Measurements from ENCODE around the gene NLRP1.

The NLRP1 gene

GRCh38 chr17:5540321-5540720 lies 44.0 kb downstream of the NLRP1 start:
- no peak for DNase-seq (ENCODE audit: insufficient read length, low spot score)
- no peak for FAIRE-seq
- no peak for TF ChIP-seq CTCF (IDR thresholded peaks at IDR 0.05; ENCODE audit: insufficient read depth, missing control alignments)

- no peak for DNase-seq (ENCODE audit: insufficient read length, low spot score)
- FAIRE-seq, result no peak
- TF ChIP-seq CTCF (IDR thresholded peaks at IDR 0.05; ENCODE audit: insufficient read depth, missing control alignments), result no peak
These were observed 45.0 kb downstream of the NLRP1 start for GRCh38 chr17:5539286-5539685.

GRCh38 chr17:5536866-5537650 lies 47.3 kb downstream of the NLRP1 start:
- TF ChIP-seq CTCF (IDR thresholded peaks at IDR 0.05; ENCODE audit: insufficient read depth, missing control alignments), result no peak
- FAIRE-seq, result no peak
- DNase-seq (ENCODE audit: insufficient read length, low spot score), result no peak

GRCh38 chr17:5535436-5535835 lies 48.9 kb downstream of the NLRP1 start:
- no peak for TF ChIP-seq CTCF (IDR thresholded peaks at IDR 0.05; ENCODE audit: insufficient read depth, missing control alignments)
- FAIRE-seq (no peak), DNase-seq (ENCODE audit: insufficient read length, low spot score) (no peak)

- no peak for TF ChIP-seq CTCF (IDR thresholded peaks at IDR 0.05; ENCODE audit: insufficient read depth, missing control alignments)
- DNase-seq (ENCODE audit: insufficient read length, low spot score) (no peak), FAIRE-seq (no peak)
These were observed 50.6 kb downstream of the NLRP1 start for GRCh38 chr17:5533486-5534315.

GRCh38 chr17:5532581-5532980 lies 51.7 kb downstream of the NLRP1 start:
- TF ChIP-seq CTCF (IDR thresholded peaks at IDR 0.05; ENCODE audit: insufficient read depth, missing control alignments), result no peak
- no peak for DNase-seq (ENCODE audit: insufficient read length, low spot score)
- no peak for FAIRE-seq

- no peak for TF ChIP-seq CTCF (IDR thresholded peaks at IDR 0.05; ENCODE audit: insufficient read depth, missing control alignments)
- FAIRE-seq (no peak), DNase-seq (ENCODE audit: insufficient read length, low spot score) (no peak)
These were observed 53.3 kb downstream of the NLRP1 start for GRCh38 chr17:5531085-5531418.

Data from D721Med (cell line).